NCI-H524 (cell line): ENCODE data around the gene UHRF1.
A peak's percentile ranks its signal among the peaks of the same experiment; 100 is the strongest.
"Not testable (repeated sequence)": the region's sequence is repeated elsewhere in the genome, so short reads cannot be mapped to it uniquely, and the experiment has no call there.

Experiments used
- DNase-seq, 2 experiments: peaks; one replicate each; lab custom pipeline; 2025; lab: John Stamatoyannopoulos, UW

Gene UHRF1

GRCh38 chr19:4900879-4901278, 8.4 kb upstream of the UHRF1 start:
- DNase-seq: not testable (repeated sequence)

GRCh38 chr19:4902796-4903195, 6.5 kb upstream of the UHRF1 start, which contains the start of gene ARRDC5:
ARRDC5 (minus strand) TSS chr19:4902896; CDS start chr19:4902825, 71 bp downstream.
- no peak for DNase-seq

- DNase-seq: no peak
Measured at GRCh38 chr19:4904481-4904880, 4.8 kb upstream of the UHRF1 start.

DNA sequence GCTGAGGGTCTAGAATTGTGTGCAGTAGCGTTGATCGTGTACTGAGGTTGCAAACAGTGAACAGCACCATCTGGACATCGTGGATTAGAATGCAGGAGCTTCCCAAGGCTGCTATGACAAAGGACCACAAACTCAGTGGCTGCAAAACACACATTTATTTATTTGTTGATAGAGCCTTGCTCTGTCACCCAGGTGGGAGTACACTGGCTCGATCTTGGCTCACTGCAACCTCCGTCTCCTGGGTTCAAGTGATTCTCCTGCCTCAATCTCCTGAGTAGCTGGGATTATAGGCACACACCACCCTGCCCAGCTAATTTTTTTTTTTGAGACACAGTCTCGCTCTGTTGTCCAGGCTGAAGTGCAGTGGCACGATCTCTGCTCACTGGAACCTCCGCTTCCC, 2.3 kb upstream of the UHRF1 start:
- peak in 1 of 2 experiments; percentile 28 for DNase-seq

GRCh38 chr19:4908360-4908759, 941 bp upstream of the UHRF1 start:
- DNase-seq: no peak

DNA sequence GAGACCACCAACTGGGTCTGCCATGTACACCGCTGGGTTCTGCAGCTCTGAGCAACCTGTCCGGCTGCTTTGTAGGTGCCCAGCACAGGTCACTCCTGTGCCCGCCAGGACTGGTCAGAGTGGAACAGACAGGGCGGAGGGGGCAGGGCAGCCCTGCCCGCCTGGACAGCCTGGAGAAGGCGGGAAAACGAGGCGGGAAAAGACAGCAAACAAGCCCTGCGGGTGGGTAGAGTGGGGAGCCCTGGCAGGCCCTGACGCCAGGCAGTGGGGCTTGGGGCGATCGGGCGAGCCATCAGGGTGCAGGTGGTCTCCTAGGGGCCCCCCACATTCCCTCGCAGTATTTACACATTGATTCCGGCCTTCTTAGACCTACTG, 533 bp upstream of the UHRF1 start:
- no peak for DNase-seq

GRCh38 chr19:4909897-4910593, 744 bp downstream of the UHRF1 start:
- DNase-seq: peak; percentile 92 to 94

DNA sequence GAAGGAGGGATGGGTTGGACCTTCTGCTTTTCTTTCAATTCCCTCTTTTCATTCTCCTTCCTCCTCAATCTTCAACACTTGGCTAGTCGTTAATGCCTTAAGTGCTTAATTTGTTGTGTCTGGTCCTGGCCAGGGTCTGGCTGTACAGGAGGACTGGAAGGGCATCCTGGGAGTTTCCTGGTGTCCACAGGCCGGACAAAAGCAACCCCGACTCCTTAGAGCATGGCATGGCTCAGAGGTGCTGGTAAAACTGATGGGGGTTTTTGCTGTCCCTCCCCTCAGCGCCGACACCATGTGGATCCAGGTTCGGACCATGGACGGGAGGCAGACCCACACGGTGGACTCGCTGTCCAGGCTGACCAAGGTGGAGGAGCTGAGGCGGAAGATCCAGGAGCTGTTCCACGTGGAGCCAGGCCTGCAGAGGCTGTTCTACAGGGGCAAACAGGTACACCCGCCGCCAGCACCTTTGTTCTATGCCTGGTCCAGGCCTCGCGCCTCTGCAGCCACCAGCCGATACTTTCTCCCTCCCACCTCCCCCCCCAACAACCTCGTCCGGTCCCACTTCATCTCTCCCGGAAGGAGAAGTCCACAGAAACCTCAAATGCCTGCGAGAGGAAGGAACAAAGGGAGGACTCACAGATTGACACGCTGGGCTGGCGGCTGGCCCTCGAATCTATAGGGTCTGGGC, 1.4 kb downstream of the UHRF1 start:
- no peak for DNase-seq

DNA sequence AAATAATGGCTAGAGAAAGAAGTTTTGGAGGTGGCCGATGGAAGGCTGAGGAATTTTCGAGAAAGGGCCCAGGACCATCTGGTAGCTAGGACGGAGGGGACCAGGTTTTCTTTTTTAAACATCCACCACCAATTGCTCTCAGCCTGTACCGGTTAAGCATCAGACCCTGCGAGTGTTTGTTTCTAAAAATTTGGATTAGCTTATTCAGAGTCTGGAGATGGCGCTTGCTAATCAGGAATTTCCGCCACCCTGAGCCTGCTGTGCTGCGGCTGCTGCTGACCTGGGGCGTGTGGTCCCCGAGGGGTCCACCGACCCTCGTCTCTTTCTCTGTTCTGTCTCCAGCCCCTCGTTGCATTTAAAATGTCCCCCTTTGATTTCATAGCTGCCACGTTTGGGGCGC, 2.0 kb downstream of the UHRF1 start:
- no peak for DNase-seq

DNA sequence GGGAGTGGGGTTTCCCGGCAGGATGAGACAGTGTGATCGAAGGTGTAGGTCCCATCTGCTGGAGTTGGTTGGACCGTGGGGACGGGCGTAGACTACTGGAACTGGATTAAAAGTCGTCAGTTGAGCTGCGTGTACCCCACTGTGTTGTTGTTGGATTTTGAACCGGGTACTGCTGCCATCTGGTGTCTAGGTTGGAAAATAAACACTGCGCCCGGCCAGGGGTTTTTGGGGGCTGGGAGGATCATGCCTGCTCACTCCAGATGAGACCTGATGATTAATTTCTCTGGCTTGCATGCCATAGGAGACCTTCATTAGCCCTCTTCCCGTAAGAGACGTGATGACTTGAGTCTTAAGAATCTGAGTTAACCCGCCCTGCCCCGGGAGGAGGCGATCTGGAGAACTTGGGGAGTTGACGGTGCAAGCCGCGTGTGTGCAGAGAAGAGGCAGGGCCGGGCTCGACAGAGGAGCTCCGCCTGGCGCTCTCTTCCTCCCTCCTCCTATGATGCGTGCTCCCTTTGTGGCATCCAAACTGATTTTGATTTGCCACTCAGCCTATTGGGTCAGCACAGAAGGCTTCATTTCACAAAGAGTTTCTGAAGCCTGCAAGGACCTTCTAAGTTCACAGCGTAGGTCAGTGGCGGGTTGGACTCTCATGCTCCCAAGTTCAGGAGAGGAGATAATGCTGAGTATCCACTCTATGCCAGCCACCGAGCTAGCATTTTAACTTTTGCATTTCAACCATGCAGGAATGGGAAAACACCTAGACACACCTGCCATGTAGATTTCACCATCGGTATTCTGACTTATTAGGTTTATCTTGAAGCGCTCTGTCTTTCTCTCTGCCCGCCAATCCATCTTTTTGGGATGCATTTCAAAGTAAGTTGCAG, 2.7 kb downstream of the UHRF1 start:
- DNase-seq: peak in 1 of 2 experiments; percentile 55

DNA sequence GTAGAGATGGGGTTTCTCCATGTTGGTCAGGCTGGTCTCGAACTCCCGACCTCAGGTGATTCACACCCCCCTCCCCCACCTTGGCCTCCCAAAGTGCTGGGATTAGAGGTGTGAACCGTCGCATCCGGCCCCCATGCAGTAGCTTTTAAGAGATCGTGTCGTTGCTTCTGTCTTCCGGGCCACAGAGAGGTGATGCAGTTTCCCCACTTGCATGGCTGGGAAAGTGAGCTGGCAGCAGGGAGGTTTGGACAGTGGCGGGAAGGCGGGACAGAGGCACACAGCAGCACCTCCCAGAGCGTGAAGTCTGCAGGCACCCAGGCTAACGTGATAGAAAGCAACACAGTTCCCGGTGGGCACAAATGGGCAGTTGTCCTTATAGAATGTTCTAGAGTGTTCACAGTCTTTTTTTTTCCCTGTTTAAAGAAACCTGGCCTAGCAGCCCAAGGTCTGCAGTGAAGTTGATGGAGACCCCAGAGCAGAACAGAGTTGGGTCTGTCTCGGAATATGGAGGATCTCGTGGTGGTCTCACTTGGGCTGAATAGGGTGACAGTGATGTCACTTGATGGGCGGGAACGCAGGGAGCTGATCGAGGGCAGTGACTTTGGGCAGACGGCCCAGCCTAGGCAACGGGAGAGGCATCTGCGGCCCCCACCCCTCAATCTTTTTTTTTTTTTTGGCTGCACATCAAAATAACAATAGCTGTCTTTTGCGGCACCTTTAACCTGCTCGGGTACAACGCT, 4.9 kb downstream of the UHRF1 start:
- DNase-seq: no peak

- no peak for DNase-seq
Measured at GRCh38 chr19:4914736-4915501, 5.6 kb downstream of the UHRF1 start.

DNA sequence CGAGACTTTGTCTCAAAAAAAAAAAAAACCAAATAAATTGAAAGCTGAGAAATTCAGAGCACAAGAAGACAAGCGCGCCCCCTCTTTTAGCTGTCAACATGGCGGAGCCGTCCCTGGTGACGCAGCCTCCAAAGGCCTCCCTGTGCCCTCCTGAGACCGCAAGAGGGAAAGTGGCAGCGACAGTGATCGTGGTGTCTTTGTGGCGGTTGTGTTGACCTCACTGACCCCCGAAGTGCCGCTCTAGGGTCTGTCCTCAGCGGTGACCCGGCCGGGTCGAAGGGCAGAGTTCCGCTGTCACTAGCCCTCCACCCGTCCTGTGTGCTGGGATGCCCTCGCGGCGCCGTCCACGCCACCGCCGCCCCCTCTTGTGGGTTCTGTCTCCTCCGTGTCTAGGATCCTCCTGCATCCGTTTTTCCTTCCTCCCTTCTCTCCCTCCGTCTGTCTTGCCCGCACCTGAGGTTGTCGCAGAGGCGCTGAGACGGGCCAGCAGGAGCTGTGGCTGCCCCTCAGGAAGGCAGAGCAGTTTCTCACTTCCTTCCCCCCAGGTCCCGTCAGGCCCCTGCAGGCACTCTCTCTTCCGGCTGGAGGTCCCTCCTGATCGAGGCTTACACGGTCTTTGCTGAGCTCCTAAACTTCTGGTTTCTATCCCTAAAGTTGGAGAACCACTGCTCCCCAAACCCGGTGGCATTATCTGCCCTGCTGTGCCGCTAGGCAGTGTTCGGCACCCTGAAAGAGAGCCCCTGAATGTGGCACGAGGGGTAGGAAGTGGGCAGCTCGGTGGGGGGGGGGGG, 7.2 kb downstream of the UHRF1 start:
- no peak for DNase-seq

DNA sequence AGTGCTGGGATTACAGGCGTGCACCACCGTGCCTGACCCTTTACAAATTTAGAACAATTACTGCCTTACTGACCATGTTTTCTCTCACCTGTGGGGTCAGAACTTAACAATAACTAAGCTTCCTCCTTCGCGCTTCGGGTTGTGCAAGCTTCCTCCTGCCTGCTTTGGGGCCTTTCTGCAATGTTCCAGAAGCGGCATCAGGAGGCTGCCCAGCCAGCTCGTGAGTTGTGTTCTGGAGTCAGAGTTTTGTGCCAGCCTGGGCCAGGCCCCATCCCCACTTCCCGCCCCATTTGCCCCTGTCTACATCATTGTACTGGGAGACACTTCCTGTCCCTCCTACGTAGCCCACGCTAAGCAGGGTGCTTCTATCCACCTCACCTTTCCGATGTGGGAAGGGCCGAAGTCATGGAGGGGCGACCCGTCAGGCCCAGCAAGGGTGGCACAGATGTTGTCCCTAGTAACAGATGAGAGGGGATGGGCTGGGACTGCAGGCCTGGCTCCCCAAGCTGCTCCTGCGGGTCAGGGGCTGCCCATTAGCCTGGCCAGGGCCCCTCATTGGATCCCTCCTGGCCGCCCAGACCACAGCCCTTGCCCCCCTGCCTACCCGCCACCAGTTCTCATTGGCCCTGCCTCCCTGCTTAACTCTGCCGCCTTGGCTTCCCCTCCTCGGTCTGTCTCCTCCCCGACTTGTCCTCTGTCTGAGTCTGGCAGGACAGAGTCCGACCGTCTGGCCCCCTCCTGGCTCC, 13.4 kb downstream of the UHRF1 start:
- peak in 1 of 2 experiments; percentile 30 for DNase-seq

DNA sequence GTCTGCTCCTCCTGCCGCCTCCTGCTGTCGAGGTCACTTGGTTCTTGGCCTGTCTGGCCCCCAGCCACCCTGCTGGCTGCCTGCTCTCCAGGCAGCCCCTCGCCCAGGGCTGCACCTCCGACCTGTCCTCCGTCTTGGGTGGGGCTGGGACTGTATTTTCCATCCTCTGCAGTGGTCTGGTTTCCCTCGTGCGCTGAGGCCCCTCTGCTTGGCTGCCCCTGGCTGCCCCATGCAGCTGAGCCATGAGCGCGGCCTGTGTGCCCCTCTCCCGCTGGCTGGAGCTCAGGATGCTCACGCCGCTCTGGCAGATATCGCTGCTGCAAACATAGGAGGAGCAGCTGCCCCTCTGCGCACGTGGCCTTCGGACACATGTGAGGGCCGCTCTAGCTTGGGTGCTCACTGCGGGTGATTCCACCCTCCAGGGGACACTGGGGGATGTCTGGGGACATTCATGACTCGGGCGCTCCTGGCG, 14.0 kb downstream of the UHRF1 start:
- DNase-seq: no peak

- no peak for DNase-seq
Measured at GRCh38 chr19:4929186-4929585, 19.9 kb downstream of the UHRF1 start.

- DNase-seq: no peak
Measured at GRCh38 chr19:4930664-4931063, 21.4 kb downstream of the UHRF1 start.

DNA sequence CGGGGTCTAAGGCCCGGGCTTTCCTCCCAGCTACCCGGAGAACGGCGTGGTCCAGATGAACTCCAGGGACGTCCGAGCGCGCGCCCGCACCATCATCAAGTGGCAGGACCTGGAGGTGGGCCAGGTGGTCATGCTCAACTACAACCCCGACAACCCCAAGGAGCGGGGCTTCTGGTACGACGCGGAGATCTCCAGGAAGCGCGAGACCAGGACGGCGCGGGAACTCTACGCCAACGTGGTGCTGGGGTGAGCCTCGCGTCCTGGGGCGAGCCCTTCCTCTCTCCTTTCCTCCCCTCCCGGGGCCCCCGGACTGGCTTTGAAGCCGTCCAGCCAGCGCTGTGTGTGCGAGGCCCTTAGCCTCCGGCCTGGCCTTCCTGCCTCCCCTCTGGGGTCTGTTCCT, 23.4 kb downstream of the UHRF1 start:
- DNase-seq: no peak

- DNase-seq: no peak
Measured at GRCh38 chr19:4933528-4933927, 24.2 kb downstream of the UHRF1 start.

DNA sequence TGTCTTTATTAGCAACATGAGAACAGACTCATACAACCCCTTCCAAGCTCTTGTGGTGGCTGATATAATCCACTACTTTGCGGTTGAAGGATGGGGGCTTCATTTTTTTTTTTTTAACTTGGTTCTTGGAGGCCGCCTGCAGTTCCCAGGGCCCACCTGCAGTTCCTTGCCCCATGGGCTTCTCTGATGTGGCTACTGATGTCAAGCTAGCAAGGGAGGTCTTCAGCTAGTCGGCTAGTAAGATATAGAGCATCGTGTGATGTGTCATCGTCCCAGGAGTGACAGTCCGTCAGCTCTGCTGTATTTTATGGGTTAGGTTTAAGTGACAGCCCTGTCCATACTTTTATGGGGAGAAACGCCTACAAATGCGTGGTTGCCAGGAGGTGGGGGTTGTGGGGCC, 26.1 kb downstream of the UHRF1 start:
- no peak for DNase-seq
